A549 (cell line): ENCODE results near the gene TEX101.

Experiments
- POLR2A ChIP-seq: IDR thresholded peaks from 2 replicates; pipeline ENCODE4 v1.6.1; 2012; ENCODE audit warnings: mild to moderate bottlenecking, low read length
- RAD21 ChIP-seq, 2 experiments: fragments of >200 bp in 1 of 2; sonication (Bioruptor Twin) in 1 of 2; formaldehyde crosslinking in 1 of 2; IDR thresholded peaks in 1 of 2; conservative IDR thresholded peaks in 1 of 2; 2 replicates in 1 of 2; 3 replicates in 1 of 2; pipeline ENCODE4 v1.6.1; 2012 to 2018; ENCODE audit warnings: inconsistent platforms in 1 of 2
- TF ChIP-seq, protein P1 (sequence below): IDR thresholded peaks from 2 replicates; pipeline ENCODE4 v1.6.1; 2012

DNA sequence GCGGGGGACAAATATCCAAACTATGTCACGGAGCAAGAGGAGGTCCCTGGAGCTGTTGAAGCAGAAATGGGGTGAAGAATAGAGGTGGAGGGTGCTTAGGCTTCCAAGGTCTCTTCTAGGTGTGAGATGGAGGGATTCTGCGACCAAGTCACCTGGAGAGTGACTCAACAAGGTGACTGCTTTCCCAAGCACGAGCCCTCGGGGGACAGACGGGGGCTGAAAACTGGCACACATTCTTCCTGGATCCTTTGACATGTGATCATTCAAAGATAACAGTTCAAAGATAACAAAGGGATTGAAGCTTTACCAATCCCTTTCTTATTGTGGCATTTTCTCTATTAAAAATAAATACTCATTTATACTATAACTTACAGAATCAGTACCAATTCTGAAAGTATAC is 2.2 kb upstream of the TEX101 start:
- TF ChIP-seq POLR2A: no peak
- TF ChIP-seq, protein P1, sequence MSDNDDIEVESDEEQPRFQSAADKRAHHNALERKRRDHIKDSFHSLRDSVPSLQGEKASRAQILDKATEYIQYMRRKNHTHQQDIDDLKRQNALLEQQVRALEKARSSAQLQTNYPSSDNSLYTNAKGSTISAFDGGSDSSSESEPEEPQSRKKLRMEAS: no peak
- TF ChIP-seq RAD21 (conservative IDR thresholded peaks at IDR 0.05 in 1 of 2, IDR thresholded peaks at IDR 0.05 in 1 of 2): no peak
